GM23248 (cell line): ENCODE measurements around the gene PCED1B.
"Not testable (repeated sequence)": the region's sequence is repeated elsewhere in the genome, so short reads cannot be mapped to it uniquely, and the experiment has no call there.

Source experiments
- EZH2 ChIP-seq: fragments of 200-600 bp; sonication (generic); IDR thresholded peaks from 2 replicates; pipeline ENCODE4 v1.6.1; 2018; ENCODE audit warnings: antibody characterized with exemption, mild to moderate bottlenecking; ENCODE audit not compliant: insufficient read depth, poor library complexity, severe bottlenecking
- EZH2phosphoT487 ChIP-seq: fragments of 200-600 bp; sonication (generic); IDR thresholded peaks from 2 replicates; pipeline ENCODE4 v1.6.1; 2018; ENCODE audit warnings: antibody characterized with exemption, moderate library complexity, mild to moderate bottlenecking, low read depth; ENCODE audit not compliant: insufficient read depth

DNA sequence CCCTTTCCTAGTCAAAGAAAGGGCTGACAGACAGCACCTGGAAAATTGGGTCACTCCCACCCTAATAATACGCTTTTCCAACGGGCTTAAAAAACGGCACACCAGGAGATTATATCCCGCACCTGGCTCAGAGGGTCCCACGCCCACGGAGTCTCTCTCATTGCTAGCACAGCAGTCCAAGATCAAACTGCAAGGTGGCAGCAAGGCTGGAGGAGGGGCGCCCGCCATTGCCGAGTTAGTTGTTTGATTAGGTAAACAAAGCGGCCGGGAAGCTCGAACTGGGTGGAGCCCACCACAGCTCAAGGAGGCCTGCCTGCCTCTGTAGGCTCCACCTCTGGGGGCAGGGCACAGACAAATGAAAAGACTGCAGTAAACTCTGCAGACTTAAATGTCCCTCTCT, 22.5 kb upstream of the PCED1B start:
- not testable (repeated sequence) for TF ChIP-seq EZH2, EZH2phosphoT487
